Osteoblast (primary cell): ENCODE results near the gene CHRNA1. TPM values are rescaled to one million over a fixed set of nuclear protein-coding genes. Genes with fewer than 3 reads are reported as not detected.

Experiments used
- DNase-seq: peaks from one replicate; pipeline ENCODE4 v3.0.0; 2011; ENCODE audit warnings: low spot score, mixed read lengths; ENCODE audit not compliant: insufficient read length; ENCODE audit errors: missing footprints
- H2AFZ ChIP-seq: 2 replicates; pipeline ENCODE4 v1.6.0; 2011; ENCODE audit warnings: mild to moderate bottlenecking, low read length
- H3K27ac ChIP-seq: 2 replicates; pipeline ENCODE4 v1.5.1; 2011; ENCODE audit warnings: mild to moderate bottlenecking, low read depth, low read length, moderate library complexity
- H3K27me3 ChIP-seq: 2 replicates; pipeline ENCODE4 v1.6.0; 2012; ENCODE audit warnings: mild to moderate bottlenecking, control low read depth, inconsistent platforms, low read length, moderate library complexity; ENCODE audit not compliant: insufficient read depth
- H3K36me3 ChIP-seq: 2 replicates; pipeline ENCODE4 v1.5.1; 2011; ENCODE audit warnings: mild to moderate bottlenecking, low read length, control low read depth, moderate library complexity; ENCODE audit not compliant: insufficient read depth
- H3K4me1 ChIP-seq: 2 replicates; pipeline ENCODE4 v1.5.1; 2011; ENCODE audit warnings: mild to moderate bottlenecking, low read length, control low read depth, moderate library complexity; ENCODE audit not compliant: insufficient read depth
- H3K4me2 ChIP-seq: 2 replicates; pipeline ENCODE4 v1.6.0; 2011; ENCODE audit warnings: mild to moderate bottlenecking, low read length; ENCODE audit not compliant: insufficient read depth
- H3K4me3 ChIP-seq: fragments of 200-600 bp; sonication (generic); 3 replicates; pipeline ENCODE4 v1.5.1; 2012; ENCODE audit warnings: mild to moderate bottlenecking, low read length, inconsistent platforms; ENCODE audit not compliant: insufficient read depth
- H3K79me2 ChIP-seq: 2 replicates; pipeline ENCODE4 v1.6.0; 2012; ENCODE audit warnings: mild to moderate bottlenecking, low read length, control low read depth, inconsistent platforms; ENCODE audit not compliant: insufficient read depth
- H3K9me3 ChIP-seq: 2 replicates; pipeline ENCODE4 v1.5.1; 2011; ENCODE audit warnings: low read depth, low read length, control low read depth
- H4K20me1 ChIP-seq: 2 replicates; pipeline ENCODE4 v1.6.0; 2012; ENCODE audit warnings: mild to moderate bottlenecking, low read length, control low read depth; ENCODE audit not compliant: insufficient read depth
- total RNA-seq: library from RNA; depleted of rRNA; stranded (reverse); fragments of >200 nt; gene quantifications from 2 replicates; pipeline ENCODE4 v1.2.3, GENCODE V29; 2012
- TF ChIP-seq, protein P1 (sequence below): IDR thresholded peaks from 2 replicates; pipeline ENCODE4 v1.5.1; 2011; ENCODE audit warnings: mild to moderate bottlenecking, low read depth, low read length, moderate library complexity; ENCODE audit errors: extremely low read depth

The CHRNA1 gene
- total RNA-seq, 1 donor = not detected

GRCh38 chr2:174791020-174791419 lies 26.7 kb upstream of the CHRNA1 start:
- H2AFZ ChIP-seq = no peak overlapping the region

GRCh38 chr2:174789001-174789400 lies 24.7 kb upstream of the CHRNA1 start:
- no peaks in the 10 kb centered on the region for H3K9me3 ChIP-seq
- TF ChIP-seq, protein P1, sequence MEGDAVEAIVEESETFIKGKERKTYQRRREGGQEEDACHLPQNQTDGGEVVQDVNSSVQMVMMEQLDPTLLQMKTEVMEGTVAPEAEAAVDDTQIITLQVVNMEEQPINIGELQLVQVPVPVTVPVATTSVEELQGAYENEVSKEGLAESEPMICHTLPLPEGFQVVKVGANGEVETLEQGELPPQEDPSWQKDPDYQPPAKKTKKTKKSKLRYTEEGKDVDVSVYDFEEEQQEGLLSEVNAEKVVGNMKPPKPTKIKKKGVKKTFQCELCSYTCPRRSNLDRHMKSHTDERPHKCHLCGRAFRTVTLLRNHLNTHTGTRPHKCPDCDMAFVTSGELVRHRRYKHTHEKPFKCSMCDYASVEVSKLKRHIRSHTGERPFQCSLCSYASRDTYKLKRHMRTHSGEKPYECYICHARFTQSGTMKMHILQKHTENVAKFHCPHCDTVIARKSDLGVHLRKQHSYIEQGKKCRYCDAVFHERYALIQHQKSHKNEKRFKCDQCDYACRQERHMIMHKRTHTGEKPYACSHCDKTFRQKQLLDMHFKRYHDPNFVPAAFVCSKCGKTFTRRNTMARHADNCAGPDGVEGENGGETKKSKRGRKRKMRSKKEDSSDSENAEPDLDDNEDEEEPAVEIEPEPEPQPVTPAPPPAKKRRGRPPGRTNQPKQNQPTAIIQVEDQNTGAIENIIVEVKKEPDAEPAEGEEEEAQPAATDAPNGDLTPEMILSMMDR = no peak
- peaks cover 28% of the 10 kb centered on the region for H3K4me1 ChIP-seq
- no peak overlapping the region for H3K4me3 ChIP-seq
- no peak overlapping the region for H3K27ac ChIP-seq
- H3K36me3 ChIP-seq = no peaks in the 10 kb centered on the region
- no peaks in the 10 kb centered on the region for H3K27me3 ChIP-seq
- no peak overlapping the region for H3K4me2 ChIP-seq
- no peaks in the 10 kb centered on the region for H3K79me2 ChIP-seq
- H4K20me1 ChIP-seq = no peaks in the 10 kb centered on the region
- no peak for DNase-seq
- peak overlapping the region; percentile 22 for H2AFZ ChIP-seq

More at GRCh38 chr2:174791020-174791419, 26.7 kb upstream of the CHRNA1 start:
- TF ChIP-seq, protein P1 = no peak
- Histone ChIP-seq H3K4me1 (peaks cover 32% of the 10 kb centered on the region), H3K27ac (no peak overlapping the region), H3K4me2 (no peak overlapping the region), H3K27me3 (no peaks in the 10 kb centered on the region), H3K4me3 (no peak overlapping the region), H3K36me3 (no peaks in the 10 kb centered on the region), H4K20me1 (no peaks in the 10 kb centered on the region), H3K9me3 (no peaks in the 10 kb centered on the region), H3K79me2 (no peaks in the 10 kb centered on the region)
- no peak for DNase-seq

DNA sequence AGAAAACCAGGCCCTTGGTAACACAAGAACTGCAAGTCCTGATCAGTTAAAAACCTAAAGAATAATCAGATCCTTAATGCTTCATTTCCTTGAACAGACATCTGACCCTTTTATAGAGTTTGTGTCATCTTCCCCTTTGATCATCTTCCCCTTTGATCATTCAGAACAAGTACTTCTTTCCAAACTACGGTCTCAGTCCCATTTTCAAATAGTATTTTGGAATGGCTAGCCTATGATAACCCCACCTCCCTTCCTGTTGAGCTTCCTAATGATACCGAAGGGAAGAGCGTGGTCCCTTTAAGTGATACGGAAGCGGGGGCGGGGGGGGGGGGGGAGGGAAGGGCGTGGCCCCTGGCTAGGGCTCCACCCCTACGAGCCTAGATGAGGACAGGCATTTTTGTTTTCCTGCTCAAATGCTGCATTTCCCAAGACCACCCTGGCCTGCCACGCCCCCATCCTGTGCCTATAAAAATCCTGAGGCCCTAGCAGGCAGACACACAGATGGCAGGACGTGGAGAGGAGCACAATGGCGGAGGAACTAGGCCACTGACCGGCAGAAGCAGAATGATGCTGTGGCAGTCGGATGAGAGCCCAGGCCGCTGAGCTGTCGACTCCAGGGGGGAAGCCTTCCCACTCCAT lies 24.1 kb upstream of the CHRNA1 start:
- H3K79me2 ChIP-seq = no peaks in the 10 kb centered on the region
- no peaks in the 10 kb centered on the region for H3K9me3 ChIP-seq
- H3K4me3 ChIP-seq = no peak overlapping the region
- DNase-seq = no peak
- TF ChIP-seq, protein P1 = no peak
- no peaks in the 10 kb centered on the region for H3K27me3 ChIP-seq
- H3K36me3 ChIP-seq = no peaks in the 10 kb centered on the region
- no peak overlapping the region for H3K4me2 ChIP-seq
- H3K27ac ChIP-seq = peak overlapping the region; percentile 98
- H2AFZ ChIP-seq = peak overlapping the region; percentile 47
- H3K4me1 ChIP-seq = peaks cover 28% of the 10 kb centered on the region
- no peaks in the 10 kb centered on the region for H4K20me1 ChIP-seq

- no peaks in the 10 kb centered on the region for H3K36me3 ChIP-seq
- H4K20me1 ChIP-seq = no peaks in the 10 kb centered on the region
- peak overlapping the region; percentile 47 for H2AFZ ChIP-seq
- peak overlapping the region; percentile 26 for H3K4me3 ChIP-seq
- H3K27ac ChIP-seq = peak overlapping the region; percentile 98
- peaks cover 28% of the 10 kb centered on the region for H3K4me1 ChIP-seq
- H3K27me3 ChIP-seq = no peaks in the 10 kb centered on the region
- no peaks in the 10 kb centered on the region for H3K79me2 ChIP-seq
- TF ChIP-seq, protein P1 = no peak
- no peaks in the 10 kb centered on the region for H3K9me3 ChIP-seq
- peak overlapping the region; percentile 26 for H3K4me2 ChIP-seq
- peak; percentile 92 for DNase-seq
These were observed 23.4 kb upstream of the CHRNA1 start for GRCh38 chr2:174787487-174788205.
